Thyroid gland (tissue), 4 donors: ENCODE measurements around the gene PLEKHJ1.

Source experiments
- POLR2A ChIP-seq, 2 donors: fragments of 450-650 bp; IDR thresholded peaks; one replicate each; pipeline ENCODE4 v1.6.1; 2017; ENCODE audit warnings: antibody characterized with exemption in 2 of 2, mild to moderate bottlenecking in 2 of 2, moderate library complexity in 1 of 2
- TF ChIP-seq, protein P1 (sequence below), 6 experiments: fragments of 200-600 bp in 3 of 6; fragments of 450-650 bp in 3 of 6; sonication (generic) in 3 of 6; IDR thresholded peaks; one replicate each; pipeline ENCODE4 v1.5.1; 2016 to 2019; ENCODE audit warnings: antibody characterized with exemption in 6 of 6, mild to moderate bottlenecking in 2 of 6, inconsistent platforms in 1 of 6, moderate library complexity in 1 of 6

GRCh38 chr19:2276429-2276986 is 40.4 kb upstream of the PLEKHJ1 start:
- no peak for TF ChIP-seq POLR2A (IDR thresholded peaks at IDR 0.05)
- TF ChIP-seq, protein P1, sequence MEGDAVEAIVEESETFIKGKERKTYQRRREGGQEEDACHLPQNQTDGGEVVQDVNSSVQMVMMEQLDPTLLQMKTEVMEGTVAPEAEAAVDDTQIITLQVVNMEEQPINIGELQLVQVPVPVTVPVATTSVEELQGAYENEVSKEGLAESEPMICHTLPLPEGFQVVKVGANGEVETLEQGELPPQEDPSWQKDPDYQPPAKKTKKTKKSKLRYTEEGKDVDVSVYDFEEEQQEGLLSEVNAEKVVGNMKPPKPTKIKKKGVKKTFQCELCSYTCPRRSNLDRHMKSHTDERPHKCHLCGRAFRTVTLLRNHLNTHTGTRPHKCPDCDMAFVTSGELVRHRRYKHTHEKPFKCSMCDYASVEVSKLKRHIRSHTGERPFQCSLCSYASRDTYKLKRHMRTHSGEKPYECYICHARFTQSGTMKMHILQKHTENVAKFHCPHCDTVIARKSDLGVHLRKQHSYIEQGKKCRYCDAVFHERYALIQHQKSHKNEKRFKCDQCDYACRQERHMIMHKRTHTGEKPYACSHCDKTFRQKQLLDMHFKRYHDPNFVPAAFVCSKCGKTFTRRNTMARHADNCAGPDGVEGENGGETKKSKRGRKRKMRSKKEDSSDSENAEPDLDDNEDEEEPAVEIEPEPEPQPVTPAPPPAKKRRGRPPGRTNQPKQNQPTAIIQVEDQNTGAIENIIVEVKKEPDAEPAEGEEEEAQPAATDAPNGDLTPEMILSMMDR (IDR thresholded peaks at IDR 0.05) = no peak
